Hematopoietic multipotent progenitor cell treated with erythropoietin and hydrocortisone succinate and interleukin-3 and kit ligand, for 4 days (in vitro differentiated cells): ENCODE results near the gene TPSG1.
"Not testable (repeated sequence)": the region's sequence is repeated elsewhere in the genome, so short reads cannot be mapped to it uniquely, and the experiment has no call there.

ENCODE experiments used
- DNase-seq: peaks from one replicate; pipeline ENCODE4 v3.0.0-alpha.2; 2015

Gene TPSG1

DNA sequence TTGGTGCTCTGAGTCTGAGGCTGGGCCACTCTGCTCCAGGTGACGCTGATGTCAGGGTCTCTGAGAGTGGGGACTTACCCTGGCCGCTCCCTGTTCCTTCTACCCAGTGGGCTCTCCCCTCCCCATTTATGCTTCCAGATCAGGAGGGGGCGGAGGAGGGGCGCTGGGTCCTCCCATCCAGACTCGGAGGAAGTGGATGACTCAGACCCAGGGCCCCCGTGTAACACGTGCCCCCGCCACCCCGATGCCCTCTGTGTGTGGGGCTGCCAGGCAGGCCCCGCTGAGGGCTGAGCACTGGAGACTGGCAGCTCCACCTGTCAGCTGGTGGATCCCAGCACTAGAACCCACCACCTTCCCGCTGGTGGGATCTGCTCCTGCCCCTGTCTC, 5.0 kb upstream of the TPSG1 start, which contains the start of gene TPSB2:
TSS of gene TPSB2 (minus strand) at position 101 of the 387 bp plus-strand sequence. CDS start 233 bp downstream, outside the sequence.
- not testable (repeated sequence) for DNase-seq

- DNase-seq = not testable (repeated sequence)
Measured at GRCh38 chr16:1229476-1229875, 4.4 kb upstream of the TPSG1 start.

DNA sequence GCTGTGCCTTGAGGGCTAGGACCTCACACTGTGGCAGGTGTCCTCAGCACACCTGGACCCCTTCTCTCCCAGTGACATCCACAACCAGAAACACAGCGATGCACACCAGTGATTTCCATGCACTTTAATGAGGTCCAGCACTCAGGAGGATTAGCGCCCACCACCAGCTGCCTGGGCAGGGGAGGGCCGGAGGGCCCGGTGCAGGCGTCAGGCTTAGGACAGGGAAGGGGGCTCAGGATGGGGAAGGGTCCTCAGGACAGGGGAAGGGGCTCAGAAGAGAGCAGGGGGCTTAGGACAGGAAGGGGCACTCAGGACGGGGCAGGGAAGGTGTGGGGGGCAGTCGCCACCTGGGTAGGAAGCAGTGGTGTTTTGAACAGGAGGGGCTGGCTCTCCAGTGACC, 3.2 kb upstream of the TPSG1 start:
- DNase-seq = not testable (repeated sequence)

DNA sequence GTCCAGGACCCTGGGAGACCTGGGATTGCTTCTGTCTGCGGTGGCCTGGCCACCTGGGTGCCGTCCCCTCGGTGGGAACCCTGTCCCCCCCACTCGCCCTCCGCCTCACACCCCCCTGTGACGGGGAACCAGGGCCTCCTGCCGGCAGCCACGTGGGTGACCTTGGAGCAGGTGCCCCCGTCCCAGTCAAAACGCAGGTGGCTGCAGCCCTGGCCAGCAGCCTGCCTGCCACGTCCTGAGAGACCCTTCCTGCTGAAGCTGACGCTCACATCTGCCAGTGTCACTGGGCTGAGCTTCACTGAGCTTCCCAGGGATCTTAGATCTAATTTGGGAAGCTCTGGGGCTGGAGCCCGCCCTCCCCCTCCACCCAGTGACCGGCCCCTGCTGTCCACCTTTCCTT, 1.6 kb upstream of the TPSG1 start:
- not testable (repeated sequence) for DNase-seq

DNA sequence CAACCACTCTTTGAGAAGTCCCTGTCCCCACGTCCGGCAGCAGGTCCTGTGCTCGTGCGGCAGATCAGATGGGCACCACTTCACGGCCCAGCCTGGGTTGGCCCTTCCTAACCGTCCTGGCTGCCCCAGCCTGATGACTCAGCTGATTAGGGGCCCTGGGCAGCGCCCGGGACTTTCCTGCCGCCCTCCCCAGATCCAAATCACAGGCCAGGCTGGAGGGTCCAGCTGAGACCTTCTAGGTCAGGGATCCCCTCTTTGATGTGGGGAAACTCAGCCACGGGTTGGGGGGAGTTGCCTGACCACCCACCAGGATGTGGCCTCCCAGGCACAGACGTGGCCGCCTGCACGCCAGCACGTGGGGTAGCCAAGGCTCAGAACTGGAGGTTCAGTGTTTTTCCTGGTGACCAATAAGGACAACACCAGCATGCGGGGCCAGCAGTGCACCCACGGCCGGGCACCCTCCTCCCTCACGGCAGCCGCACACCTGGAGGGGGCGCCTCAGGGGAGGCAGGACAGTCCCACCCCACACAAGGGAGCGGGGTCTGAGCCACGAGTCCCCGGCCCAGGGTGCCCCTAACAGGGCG, 752 bp upstream of the TPSG1 start:
- peak; percentile 30 for DNase-seq

- DNase-seq = no peak
Measured at GRCh38 chr16:1224558-1224957, 510 bp downstream of the TPSG1 start.

DNA sequence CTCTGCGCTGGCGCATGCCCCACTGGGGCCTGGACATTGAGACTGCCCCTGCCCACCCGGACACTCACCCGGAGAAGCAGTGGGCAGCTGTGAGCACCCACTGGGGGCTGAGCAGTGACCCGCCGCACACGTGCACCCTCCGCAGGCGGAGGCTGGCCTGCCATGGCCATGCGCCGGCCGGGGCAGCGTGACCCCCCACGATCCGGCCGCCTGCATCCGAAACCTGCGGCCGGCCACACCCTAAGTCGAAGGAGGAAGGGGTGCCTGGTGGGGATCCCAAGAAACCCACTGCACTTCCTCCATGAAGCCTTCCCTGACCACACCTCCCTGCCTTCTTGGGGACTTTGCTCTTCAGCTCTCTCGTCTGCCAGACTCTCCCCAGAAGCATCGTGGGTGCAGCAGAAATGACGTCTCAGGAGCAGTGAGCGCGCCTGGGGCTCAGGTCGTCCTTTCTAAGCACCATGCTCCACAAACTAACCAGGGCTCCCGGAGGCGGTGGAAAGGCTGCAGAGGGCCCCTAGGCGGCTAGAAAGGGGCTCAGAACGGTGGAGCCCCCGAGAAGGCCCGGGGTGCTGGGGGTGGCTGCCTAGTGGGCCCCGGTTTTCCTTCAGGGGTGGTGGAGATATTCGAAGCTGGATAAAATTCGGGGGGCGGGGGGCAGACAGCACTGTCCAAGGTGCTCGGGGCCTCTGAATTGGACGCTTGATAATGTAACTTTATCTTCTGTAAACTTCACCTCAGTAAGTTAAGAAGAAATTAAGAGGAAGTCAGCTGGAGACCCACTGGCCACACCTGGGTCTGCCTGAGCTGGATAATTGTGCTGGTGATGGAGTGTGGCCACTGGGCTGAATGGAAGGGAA, 1.5 kb downstream of the TPSG1 start:
- DNase-seq = peak; percentile 23

GRCh38 chr16:1222553-1223354, 2.3 kb downstream of the TPSG1 start:
- no peak for DNase-seq

- peak; percentile 30 for DNase-seq
Measured at GRCh38 chr16:1221628-1222552, 3.2 kb downstream of the TPSG1 start.

- DNase-seq = no peak
Measured at GRCh38 chr16:1220841-1221627, 4.0 kb downstream of the TPSG1 start.

DNA sequence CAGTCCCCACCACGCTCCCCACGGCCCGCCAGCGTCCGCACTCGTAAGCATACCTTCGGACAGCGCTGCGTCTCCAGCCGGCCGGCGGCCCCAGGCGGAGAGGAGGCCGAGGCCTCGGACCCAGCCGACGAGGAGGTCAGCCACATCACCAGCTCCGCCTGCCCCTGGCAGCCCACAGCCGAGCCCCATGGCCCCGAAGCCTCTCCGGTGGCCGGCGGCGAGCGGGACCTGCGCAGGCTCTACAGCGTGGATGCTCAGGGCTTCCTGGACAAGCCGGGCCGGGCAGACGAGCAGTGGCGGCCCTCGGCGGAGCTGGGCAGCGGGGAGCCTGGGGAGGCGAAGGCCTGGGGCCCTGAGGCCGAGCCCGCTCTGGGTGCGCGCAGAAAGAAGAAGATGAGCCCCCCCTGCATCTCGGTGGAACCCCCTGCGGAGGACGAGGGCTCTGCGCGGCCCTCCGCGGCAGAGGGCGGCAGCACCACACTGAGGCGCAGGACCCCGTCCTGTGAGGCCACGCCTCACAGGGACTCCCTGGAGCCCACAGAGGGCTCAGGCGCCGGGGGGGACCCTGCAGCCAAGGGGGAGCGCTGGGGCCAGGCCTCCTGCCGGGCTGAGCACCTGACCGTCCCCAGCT, 4.9 kb downstream of the TPSG1 start:
- DNase-seq = no peak

DNA sequence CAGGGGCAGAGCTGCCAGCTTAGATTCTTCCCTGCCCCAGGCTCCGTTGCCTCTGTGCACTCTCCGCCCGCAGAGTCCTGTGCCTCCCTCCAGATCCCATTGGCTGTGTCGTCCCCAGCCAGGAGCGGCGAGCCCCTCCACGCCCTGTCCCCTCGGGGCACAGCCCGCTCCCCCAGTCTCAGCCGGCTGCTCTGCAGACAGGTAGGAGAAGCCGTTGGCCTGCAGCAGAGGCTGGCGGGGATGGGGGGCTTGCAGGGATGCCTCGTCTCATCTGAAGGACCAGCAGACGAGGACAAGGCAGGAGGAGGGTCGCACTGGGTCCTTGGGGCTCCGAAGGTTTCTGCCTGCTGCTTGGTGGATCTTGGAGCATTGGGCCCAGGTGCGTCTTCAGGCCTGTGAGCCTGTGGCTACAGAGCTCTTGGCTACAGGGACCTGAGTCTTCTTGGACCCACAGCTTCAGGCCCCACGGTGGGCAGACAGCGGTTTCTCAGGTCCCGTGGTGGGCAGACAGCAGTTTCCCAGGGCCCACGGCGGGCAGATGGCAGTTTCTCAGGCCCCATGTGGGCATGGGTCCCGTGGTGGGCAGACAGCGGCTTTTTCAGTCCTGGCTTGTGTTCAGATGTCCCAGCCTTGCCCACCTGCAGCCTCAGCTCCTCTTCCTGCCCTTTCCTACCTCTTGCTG, 6.0 kb downstream of the TPSG1 start:
- DNase-seq = no peak

DNA sequence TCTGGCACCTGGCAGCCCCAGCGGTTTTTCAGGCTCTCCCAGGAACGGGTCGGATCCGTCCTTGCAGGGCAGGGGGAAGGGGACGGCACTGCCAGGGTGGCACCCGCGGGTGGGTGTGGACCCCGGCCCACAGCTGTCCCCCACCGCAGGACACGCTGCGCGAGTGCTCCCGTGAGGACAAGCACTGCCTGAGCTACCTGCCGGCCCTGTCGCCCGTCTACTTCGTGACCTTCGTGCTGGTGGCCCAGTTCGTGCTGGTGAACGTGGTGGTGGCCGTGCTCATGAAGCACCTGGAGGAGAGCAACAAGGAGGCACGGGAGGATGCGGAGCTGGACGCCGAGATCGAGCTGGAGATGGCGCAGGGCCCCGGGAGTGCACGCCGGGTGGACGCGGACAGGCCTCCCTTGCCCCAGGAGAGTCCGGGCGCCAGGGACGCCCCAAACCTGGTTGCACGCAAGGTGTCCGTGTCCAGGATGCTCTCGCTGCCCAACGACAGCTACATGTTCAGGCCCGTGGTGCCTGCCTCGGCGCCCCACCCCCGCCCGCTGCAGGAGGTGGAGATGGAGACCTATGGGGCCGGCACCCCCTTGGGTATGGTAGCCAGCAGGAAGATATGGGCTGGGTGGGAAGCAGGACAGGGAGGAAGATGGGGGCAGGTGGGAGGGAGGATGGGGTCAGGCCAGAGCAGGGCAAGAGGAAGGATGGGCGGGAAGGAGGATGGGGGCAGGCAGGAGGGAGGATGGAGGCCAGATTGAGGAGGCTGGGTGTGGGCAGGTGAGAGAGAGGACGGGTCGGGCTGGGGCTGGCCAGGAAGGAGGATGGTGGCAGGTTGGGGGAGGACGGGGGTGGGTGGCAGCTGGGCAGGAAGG, 6.8 kb downstream of the TPSG1 start:
- no peak for DNase-seq

GRCh38 chr16:1217526-1217925, 7.5 kb downstream of the TPSG1 start:
- no peak for DNase-seq

GRCh38 chr16:1216681-1217400, 8.2 kb downstream of the TPSG1 start:
- DNase-seq = no peak

GRCh38 chr16:1216296-1216619, 8.8 kb downstream of the TPSG1 start:
- no peak for DNase-seq

DNA sequence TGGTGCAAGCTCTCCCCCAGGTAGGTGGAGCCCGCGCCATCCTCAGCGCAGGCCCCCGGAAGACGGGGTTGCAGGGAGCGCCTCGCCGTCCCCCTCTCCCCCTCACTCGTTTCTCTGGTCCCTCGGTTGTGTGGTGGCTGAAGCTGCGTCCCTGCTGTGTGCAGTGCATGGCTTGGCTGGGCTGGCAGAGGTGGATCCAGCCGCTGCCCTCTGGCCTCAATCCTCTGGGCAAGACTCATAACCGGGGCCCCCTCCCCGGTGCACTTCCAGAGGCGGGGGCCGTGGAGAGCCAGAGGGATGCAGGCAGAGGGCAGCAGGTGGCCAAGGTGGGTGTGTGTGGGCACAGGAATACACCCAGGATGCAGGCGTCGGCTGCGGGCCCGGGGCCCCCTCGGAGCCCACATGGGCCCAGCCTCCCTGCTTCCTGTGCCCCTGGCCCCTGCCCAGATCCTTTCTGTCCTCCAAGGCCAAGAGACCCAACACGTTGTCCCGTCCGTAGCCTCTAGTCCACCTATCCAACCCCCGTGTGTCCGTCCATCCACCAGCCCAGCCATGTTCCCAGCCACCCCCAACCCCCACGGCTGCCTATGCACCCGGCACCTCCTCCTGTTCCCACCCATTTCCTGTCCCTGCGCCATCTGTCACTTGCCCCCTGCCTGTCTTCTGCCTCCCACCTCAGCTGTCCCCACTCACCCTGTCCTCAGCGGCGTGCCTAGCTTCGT, 9.3 kb downstream of the TPSG1 start:
- no peak for DNase-seq

GRCh38 chr16:1214719-1215118, 10.3 kb downstream of the TPSG1 start:
- no peak for DNase-seq
